Glutamatergic neuron (in vitro differentiated cells): Measurements from ENCODE around the gene ZNF628. TPM values are rescaled to one million over a fixed set of nuclear protein-coding genes. Genes with fewer than 3 reads are reported as not detected.

Source experiments
- DNase-seq: peaks from one replicate; pipeline ENCODE4 v3.0.0; 2022
- H3K27ac Mint-ChIP-seq: one replicate; pipeline ENCODE4 v1.8.0; 2020; ENCODE audit warnings: mild to moderate bottlenecking, mixed read lengths, inconsistent platforms; ENCODE audit not compliant: unreplicated experiment
- H3K27me3 Mint-ChIP-seq: one replicate; pipeline ENCODE4 v1.8.0; 2020; ENCODE audit warnings: mild to moderate bottlenecking, moderate library complexity, mixed read lengths, inconsistent platforms; ENCODE audit not compliant: unreplicated experiment
- H3K36me3 Mint-ChIP-seq: one replicate; pipeline ENCODE4 v1.8.0; 2020; ENCODE audit warnings: mild to moderate bottlenecking, mixed read lengths, inconsistent platforms; ENCODE audit not compliant: unreplicated experiment
- H3K4me1 Mint-ChIP-seq: one replicate; pipeline ENCODE4 v1.8.0; 2020; ENCODE audit warnings: mild to moderate bottlenecking, low read depth, mixed read lengths, inconsistent platforms; ENCODE audit not compliant: unreplicated experiment
- H3K4me3 Mint-ChIP-seq: one replicate; pipeline ENCODE4 v1.8.0; 2020; ENCODE audit warnings: mild to moderate bottlenecking, mixed read lengths, inconsistent platforms; ENCODE audit not compliant: unreplicated experiment
- H3K9me3 Mint-ChIP-seq: one replicate; pipeline ENCODE4 v1.8.0; 2020; ENCODE audit warnings: mild to moderate bottlenecking, moderate library complexity, mixed read lengths, inconsistent platforms; ENCODE audit not compliant: unreplicated experiment
- long read RNA-seq: library from polyadenylated mRNA; unstranded; transcript quantifications from one replicate; pipeline ENCODE4 v2.0.0, GENCODE V29; 2020; ENCODE audit not compliant: unreplicated experiment
- total RNA-seq: library from RNA; stranded (reverse); fragmentation: NEBNext Ultra II Directional; extraction: Animal tissue kit (Norgen Biotek cat#: 25700); gene quantifications from one replicate; pipeline ENCODE4 v1.2.1, GENCODE V29; 2021; ENCODE audit not compliant: unreplicated experiment
- TF ChIP-seq, protein P1 (sequence below): fragments of 200-600 bp; sonication (generic); IDR thresholded peaks from one replicate; pipeline ENCODE4 v1.5.0; 2021; ENCODE audit not compliant: partially characterized antibody, unreplicated experiment

The ZNF628 gene
- total RNA-seq: 13.7 TPM
- long read RNA-seq, partial matches to known transcripts: 0 of 1 reads
- long read RNA-seq, other reads (novel, unspliced or antisense): 0 of 1 reads

DNA sequence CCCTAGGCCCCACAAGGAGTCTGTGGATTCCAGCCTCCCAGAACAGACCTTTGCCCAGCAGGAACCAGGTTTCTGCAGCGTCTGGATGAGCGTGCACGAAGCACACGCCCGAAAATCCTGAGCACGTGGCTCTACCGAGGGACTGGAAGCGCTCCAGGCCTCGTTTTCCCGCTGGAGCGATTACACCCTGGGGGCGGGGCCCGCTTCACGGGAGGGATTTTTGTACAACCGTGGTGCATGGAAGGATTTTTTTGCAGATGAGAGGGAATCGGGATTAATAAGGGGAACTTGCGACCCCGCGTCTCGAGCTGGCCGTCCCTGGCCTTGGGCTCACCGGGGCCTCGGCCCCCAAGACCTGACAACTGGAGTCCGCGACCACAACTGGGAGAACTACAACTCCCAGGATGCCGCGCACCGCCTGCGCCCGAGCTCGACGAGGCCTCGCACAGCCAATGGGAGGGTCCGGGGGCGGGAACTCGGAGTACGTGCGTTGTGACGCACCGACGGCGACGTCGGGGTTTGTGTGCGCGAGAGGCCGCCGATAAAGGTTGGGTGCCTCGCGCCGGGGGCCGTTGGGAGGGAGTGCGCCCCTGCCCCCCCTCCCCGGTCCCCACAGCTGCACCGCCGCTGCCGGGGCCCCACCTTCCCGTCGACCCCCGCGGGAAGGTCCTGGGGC is at the start of gene ZNF628:
TSS of gene ZNF628 (plus strand) at position 518 of the 676 bp plus-strand sequence. CDS start 3,294 bp downstream, outside the sequence.
- peaks cover 14% of the 10 kb centered on the region for H3K27me3 Mint-ChIP-seq
- TF ChIP-seq, protein P1, sequence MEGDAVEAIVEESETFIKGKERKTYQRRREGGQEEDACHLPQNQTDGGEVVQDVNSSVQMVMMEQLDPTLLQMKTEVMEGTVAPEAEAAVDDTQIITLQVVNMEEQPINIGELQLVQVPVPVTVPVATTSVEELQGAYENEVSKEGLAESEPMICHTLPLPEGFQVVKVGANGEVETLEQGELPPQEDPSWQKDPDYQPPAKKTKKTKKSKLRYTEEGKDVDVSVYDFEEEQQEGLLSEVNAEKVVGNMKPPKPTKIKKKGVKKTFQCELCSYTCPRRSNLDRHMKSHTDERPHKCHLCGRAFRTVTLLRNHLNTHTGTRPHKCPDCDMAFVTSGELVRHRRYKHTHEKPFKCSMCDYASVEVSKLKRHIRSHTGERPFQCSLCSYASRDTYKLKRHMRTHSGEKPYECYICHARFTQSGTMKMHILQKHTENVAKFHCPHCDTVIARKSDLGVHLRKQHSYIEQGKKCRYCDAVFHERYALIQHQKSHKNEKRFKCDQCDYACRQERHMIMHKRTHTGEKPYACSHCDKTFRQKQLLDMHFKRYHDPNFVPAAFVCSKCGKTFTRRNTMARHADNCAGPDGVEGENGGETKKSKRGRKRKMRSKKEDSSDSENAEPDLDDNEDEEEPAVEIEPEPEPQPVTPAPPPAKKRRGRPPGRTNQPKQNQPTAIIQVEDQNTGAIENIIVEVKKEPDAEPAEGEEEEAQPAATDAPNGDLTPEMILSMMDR: no peak
- H3K9me3 Mint-ChIP-seq: peaks cover 18% of the 10 kb centered on the region
- peak within 1 kb of the TSS; percentile 92 for H3K4me3 Mint-ChIP-seq
- H3K4me1 Mint-ChIP-seq: peaks cover 20% of the 10 kb centered on the region
- no peaks in the 10 kb centered on the region for H3K36me3 Mint-ChIP-seq
- peak; percentile 99 for DNase-seq
- H3K27ac Mint-ChIP-seq: peak within 1 kb of the TSS; percentile 82

DNA sequence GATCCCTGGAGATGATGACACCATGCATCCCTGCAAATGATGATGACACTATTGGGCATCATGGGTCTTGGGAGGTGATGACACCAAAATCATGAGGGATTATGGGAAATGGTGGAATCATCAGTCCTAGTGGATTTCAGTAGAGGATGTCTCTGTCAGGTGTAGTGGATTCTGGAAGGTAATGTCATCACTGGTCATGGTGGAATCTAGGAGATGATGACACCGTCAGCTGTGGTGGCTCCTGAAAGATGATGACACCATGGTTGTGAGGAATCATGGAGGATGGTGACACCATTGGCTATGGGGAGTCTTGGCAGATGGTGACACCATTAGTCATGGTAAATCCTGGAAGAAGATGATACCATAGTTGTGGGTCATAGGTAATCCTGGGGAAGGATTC is 45.2 kb upstream of the ZNF628 start:
- H3K4me1 Mint-ChIP-seq: no peaks in the 10 kb centered on the region
- DNase-seq: no peak
- H3K27me3 Mint-ChIP-seq: no peaks in the 10 kb centered on the region
- TF ChIP-seq, protein P1: no peak
- H3K27ac Mint-ChIP-seq: no peak overlapping the region
- no peak overlapping the region for H3K4me3 Mint-ChIP-seq
- peaks cover 7% of the 10 kb centered on the region for H3K36me3 Mint-ChIP-seq
- H3K9me3 Mint-ChIP-seq: peaks cover 11% of the 10 kb centered on the region

DNA sequence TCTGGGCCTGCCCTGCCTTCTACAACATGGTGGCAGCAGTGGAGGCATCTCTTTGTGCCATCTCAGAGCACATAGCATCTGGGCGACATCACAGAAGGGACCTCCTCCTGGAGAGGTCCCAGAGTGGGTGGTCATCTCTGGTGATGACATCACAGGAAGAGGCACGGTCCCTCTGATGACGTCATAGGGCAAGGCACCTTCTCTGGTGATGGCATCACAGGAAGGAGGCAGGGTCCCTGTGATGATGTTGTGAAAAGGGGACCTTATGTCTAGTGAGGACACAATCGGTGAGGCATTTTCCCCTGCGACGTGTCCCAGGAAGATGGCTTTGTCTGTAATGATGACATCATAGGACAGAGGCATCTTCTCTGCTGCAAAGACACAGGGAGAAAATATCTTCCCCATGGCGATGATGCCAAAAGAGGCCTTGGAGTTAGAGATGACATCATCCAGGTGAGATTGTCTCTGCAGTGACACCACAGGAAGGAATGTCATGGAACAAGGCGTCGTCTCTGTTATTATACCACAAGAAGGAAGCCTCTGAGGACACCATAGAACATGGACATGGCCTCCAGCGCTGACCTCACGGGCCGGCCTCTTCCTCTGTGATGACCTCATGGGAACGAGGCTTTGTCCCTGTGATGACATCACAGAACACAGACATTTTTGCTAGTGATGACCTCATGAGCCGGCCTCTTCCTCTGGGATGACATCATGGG is 44.0 kb upstream of the ZNF628 start:
- TF ChIP-seq, protein P1: no peak
- Mint-ChIP-seq H3K27me3 (no peaks in the 10 kb centered on the region), H3K9me3 (peaks cover 11% of the 10 kb centered on the region), H3K36me3 (peaks cover 7% of the 10 kb centered on the region), H3K4me1 (no peaks in the 10 kb centered on the region), H3K4me3 (no peak overlapping the region), H3K27ac (no peak overlapping the region)
- no peak for DNase-seq

DNA sequence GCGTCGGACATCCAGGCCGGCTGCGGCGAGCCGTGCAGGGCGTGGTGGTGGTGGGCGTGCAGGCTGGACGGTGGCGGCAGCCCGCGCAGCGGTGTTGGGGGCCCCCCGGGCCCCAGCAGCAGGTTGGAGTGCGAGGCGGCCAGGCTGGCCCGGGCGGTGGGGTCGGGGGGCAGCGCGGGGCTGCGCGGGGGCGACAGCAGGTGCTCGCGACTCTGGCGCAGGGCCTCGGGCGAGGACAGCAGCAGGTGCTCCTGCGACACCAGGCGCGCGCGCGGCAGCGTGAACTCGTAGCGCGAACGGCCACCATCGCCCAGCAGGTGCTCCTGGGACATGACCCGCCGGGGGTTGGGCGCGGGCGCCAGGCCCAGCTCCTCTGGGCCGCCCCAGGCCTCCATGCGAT is 43.1 kb upstream of the ZNF628 start:
- no peak for DNase-seq
- Mint-ChIP-seq H3K4me3 (no peak overlapping the region), H3K27me3 (no peaks in the 10 kb centered on the region), H3K4me1 (no peaks in the 10 kb centered on the region), H3K36me3 (peaks cover 7% of the 10 kb centered on the region), H3K9me3 (peaks cover 10% of the 10 kb centered on the region), H3K27ac (no peak overlapping the region)
- TF ChIP-seq, protein P1: no peak
